HepG2 (cell line): ENCODE results near the gene ACAD11. TPM values are rescaled to one million over a fixed set of nuclear protein-coding genes. Genes with fewer than 3 reads are reported as not detected.

Experiments used
- KDM5A ChIP-seq: fragments of 200-600 bp; sonication (generic); IDR thresholded peaks from 2 replicates; pipeline ENCODE4 v1.7.0; 2018; ENCODE audit warnings: antibody characterized with exemption, mild to moderate bottlenecking, low read length, borderline replicate concordance
- NR2C2 ChIP-seq: sonication (generic); formaldehyde crosslinking; IDR thresholded peaks from 2 replicates; pipeline ENCODE4 v1.4.0; 2020; ENCODE audit warnings: missing genetic modification reagents, mild to moderate bottlenecking, moderate library complexity, borderline replicate concordance
- SMARCE1 ChIP-seq: fragments of 450-650 bp; IDR thresholded peaks from 2 replicates; pipeline ENCODE4 v1.6.1; 2017; ENCODE audit warnings: borderline replicate concordance
- TBL1XR1 ChIP-seq: fragments of 150-350 bp; IDR thresholded peaks from 2 replicates; pipeline ENCODE4 v1.6.1; 2014; ENCODE audit warnings: borderline replicate concordance, low read length; ENCODE audit not compliant: partially characterized antibody
- ZFP36L2 ChIP-seq: sonication (generic); formaldehyde crosslinking; IDR thresholded peaks from 2 replicates; pipeline ENCODE4 v1.4.0; 2020; ENCODE audit warnings: missing genetic modification reagents
- ZNF460 ChIP-seq: sonication (generic); formaldehyde crosslinking; IDR thresholded peaks from 2 replicates; pipeline ENCODE4 v1.5.1; 2020; ENCODE audit warnings: missing genetic modification reagents, mild to moderate bottlenecking, borderline replicate concordance
- ZNF589 ChIP-seq: sonication (generic); formaldehyde crosslinking; conservative IDR thresholded peaks from 2 replicates; pipeline ENCODE4 v1.8.0; 2022; ENCODE audit warnings: mild to moderate bottlenecking, moderate library complexity, missing genetic modification reagents
- ZNF781 ChIP-seq: sonication (generic); formaldehyde crosslinking; IDR thresholded peaks from 2 replicates; pipeline ENCODE4 v1.5.1; 2020; ENCODE audit warnings: borderline replicate concordance, mild to moderate bottlenecking, missing genetic modification reagents; ENCODE audit errors: not compliant biosample characterization
- polyA plus RNA-seq, 8 experiments: library from polyadenylated mRNA; depleted of rRNA in 3 of 8; stranded (reverse) in 7 of 8; unstranded in 1 of 8; fragments of >200 nt; fragmentation: Illumina TruSeq in 4 of 8; extraction: Trizol in 4 of 8; gene quantifications; 2 replicates each; pipeline versions ENCODE4 v1.2.1 to v1.2.3, GENCODE V29; 2011 to 2016; ENCODE audit warnings: low read depth in 4 of 8, missing spikeins in 1 of 8, mixed read lengths in 1 of 8; ENCODE audit not compliant: insufficient read depth in 1 of 8
- total RNA-seq, 5 experiments: library from RNA; depleted of rRNA; stranded (reverse); fragments of >200 nt; fragmentation: Illumina TruSeq; extraction: Trizol; gene quantifications; 2 replicates each; pipeline ENCODE4 v1.2.3, GENCODE V29; 2016; ENCODE audit warnings: low read depth in 1 of 5
- TF ChIP-seq, protein P1 (sequence below): sonication (generic); formaldehyde crosslinking; IDR thresholded peaks from 2 replicates; pipeline ENCODE4 v1.8.1; 2023; ENCODE audit warnings: mild to moderate bottlenecking, inconsistent platforms, moderate library complexity, missing genetic modification reagents, borderline replicate concordance
- TF ChIP-seq, protein P2 (sequence below): sonication (generic); formaldehyde crosslinking; IDR thresholded peaks from 2 replicates; pipeline ENCODE4 v1.5.0; 2020; ENCODE audit warnings: mild to moderate bottlenecking, missing genetic modification reagents, borderline replicate concordance
- TF ChIP-seq, protein P3 (sequence below): sonication (generic); formaldehyde crosslinking; IDR thresholded peaks from 2 replicates; pipeline ENCODE4 v1.8.1; 2023; ENCODE audit warnings: mild to moderate bottlenecking, missing genetic modification reagents
- TF ChIP-seq, protein P4 (sequence below): sonication (generic); formaldehyde crosslinking; IDR thresholded peaks from 2 replicates; pipeline ENCODE4 v1.8.1; 2023; ENCODE audit warnings: mild to moderate bottlenecking, missing genetic modification reagents

The ACAD11 gene
- total and polyA plus RNA-seq, 2 of the 13 experiments (the other 11 are each of a cell fraction or from before 2014, with no cell fraction given), result 30.6 to 56.9 TPM

DNA sequence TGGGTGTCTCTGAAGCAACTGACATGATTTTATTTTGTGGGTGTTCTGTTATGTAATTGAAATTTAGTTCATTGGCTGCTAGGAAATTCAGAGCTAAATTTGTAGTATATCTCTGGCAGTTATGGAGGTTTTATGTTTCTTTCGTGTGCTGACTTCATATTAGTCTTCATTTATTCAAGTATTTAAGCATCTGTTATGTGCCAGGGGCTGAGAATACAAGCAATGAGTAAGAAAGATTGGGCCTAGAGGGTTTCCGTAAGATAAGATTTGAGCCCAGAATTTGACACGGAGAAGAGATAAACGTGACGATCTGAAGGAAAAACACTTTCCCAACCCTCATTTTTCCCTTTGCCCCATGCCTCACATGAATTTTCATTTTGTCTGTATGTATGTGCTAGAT lies 137.7 kb downstream of the ACAD11 start (continued):
- TF ChIP-seq, protein P1, sequence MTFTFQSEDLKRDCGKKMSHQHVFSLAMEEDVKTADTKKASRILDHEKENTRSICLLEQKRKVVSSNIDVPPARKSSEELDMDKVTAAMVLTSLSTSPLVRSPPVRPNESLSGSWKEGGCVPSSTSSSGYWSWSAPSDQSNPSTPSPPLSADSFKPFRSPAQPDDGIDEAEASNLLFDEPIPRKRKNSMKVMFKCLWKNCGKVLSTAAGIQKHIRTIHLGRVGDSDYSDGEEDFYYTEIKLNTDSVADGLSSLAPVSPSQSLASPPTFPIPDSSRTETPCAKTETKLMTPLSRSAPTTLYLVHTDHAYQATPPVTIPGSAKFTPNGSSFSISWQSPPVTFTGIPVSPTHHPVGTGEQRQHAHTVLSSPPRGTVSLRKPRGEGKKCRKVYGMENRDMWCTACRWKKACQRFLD (CRISPR knock-in tag), result no peak
- TF ChIP-seq, protein P2, sequence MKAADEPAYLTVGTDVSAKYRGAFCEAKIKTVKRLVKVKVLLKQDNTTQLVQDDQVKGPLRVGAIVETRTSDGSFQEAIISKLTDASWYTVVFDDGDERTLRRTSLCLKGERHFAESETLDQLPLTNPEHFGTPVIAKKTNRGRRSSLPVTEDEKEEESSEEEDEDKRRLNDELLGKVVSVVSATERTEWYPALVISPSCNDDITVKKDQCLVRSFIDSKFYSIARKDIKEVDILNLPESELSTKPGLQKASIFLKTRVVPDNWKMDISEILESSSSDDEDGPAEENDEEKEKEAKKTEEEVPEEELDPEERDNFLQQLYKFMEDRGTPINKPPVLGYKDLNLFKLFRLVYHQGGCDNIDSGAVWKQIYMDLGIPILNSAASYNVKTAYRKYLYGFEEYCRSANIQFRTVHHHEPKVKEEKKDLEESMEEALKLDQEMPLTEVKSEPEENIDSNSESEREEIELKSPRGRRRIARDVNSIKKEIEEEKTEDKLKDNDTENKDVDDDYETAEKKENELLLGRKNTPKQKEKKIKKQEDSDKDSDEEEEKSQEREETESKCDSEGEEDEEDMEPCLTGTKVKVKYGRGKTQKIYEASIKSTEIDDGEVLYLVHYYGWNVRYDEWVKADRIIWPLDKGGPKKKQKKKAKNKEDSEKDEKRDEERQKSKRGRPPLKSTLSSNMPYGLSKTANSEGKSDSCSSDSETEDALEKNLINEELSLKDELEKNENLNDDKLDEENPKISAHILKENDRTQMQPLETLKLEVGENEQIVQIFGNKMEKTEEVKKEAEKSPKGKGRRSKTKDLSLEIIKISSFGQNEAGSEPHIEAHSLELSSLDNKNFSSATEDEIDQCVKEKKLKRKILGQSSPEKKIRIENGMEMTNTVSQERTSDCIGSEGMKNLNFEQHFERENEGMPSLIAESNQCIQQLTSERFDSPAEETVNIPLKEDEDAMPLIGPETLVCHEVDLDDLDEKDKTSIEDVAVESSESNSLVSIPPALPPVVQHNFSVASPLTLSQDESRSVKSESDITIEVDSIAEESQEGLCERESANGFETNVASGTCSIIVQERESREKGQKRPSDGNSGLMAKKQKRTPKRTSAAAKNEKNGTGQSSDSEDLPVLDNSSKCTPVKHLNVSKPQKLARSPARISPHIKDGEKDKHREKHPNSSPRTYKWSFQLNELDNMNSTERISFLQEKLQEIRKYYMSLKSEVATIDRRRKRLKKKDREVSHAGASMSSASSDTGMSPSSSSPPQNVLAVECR (CRISPR knock-in tag), result no peak
- TF ChIP-seq ZFP36L2, result no peak
- no peak for TF ChIP-seq KDM5A
- TF ChIP-seq, protein P3, sequence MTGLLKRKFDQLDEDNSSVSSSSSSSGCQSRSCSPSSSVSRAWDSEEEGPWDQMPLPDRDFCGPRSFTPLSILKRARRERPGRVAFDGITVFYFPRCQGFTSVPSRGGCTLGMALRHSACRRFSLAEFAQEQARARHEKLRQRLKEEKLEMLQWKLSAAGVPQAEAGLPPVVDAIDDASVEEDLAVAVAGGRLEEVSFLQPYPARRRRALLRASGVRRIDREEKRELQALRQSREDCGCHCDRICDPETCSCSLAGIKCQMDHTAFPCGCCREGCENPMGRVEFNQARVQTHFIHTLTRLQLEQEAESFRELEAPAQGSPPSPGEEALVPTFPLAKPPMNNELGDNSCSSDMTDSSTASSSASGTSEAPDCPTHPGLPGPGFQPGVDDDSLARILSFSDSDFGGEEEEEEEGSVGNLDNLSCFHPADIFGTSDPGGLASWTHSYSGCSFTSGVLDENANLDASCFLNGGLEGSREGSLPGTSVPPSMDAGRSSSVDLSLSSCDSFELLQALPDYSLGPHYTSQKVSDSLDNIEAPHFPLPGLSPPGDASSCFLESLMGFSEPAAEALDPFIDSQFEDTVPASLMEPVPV (CRISPR knock-in tag), result no peak
- TF ChIP-seq ZNF589 (CRISPR knock-in tag), result no peak
- no peak for TF ChIP-seq NR2C2 (CRISPR knock-in tag)
- TF ChIP-seq TBL1XR1, result no peak
- no peak for TF ChIP-seq ZNF781 (CRISPR knock-in tag)
- TF ChIP-seq SMARCE1, result no peak
- no peak for TF ChIP-seq ZNF460
- TF ChIP-seq, protein P4, sequence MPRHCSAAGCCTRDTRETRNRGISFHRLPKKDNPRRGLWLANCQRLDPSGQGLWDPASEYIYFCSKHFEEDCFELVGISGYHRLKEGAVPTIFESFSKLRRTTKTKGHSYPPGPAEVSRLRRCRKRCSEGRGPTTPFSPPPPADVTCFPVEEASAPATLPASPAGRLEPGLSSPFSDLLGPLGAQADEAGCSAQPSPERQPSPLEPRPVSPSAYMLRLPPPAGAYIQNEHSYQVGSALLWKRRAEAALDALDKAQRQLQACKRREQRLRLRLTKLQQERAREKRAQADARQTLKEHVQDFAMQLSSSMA, result no peak
